Transverse colon (tissue), 4 donors: Measurements from ENCODE around the gene GLRA3. TPM values are rescaled to one million over a fixed set of nuclear protein-coding genes. Genes with fewer than 3 reads are reported as not detected.

ENCODE experiments used
- DNase-seq: peaks from one replicate; pipeline ENCODE4 v3.0.0-alpha.2; 2019
- H3K27ac ChIP-seq, 4 donors: fragments of 200-600 bp; sonication (generic); 2 replicates each; pipeline ENCODE4 v1.5.1; 2016 to 2018; ENCODE audit warnings: inconsistent platforms in 4 of 4
- H3K27me3 ChIP-seq: fragments of 200-600 bp; sonication (generic); 2 replicates; pipeline ENCODE4 v1.5.1; 2017; ENCODE audit warnings: inconsistent platforms
- H3K36me3 ChIP-seq, 4 donors: fragments of 200-600 bp; sonication (generic); 2 replicates each; pipeline ENCODE4 v1.5.1; 2017 to 2019; ENCODE audit warnings: inconsistent platforms in 4 of 4
- H3K4me1 ChIP-seq, 4 donors: fragments of 200-600 bp; sonication (generic); 2 replicates each; pipeline ENCODE4 v1.5.1; 2017 to 2020; ENCODE audit warnings: inconsistent platforms in 4 of 4
- H3K4me3 ChIP-seq, 4 donors: fragments of 200-600 bp; sonication (generic); 1 replicate in 1 of 4; 2 replicates in 3 of 4; pipeline versions ENCODE4 v1.5.1 to v1.6.1; 2017 to 2019; ENCODE audit warnings: inconsistent platforms in 4 of 4
- H3K9me3 ChIP-seq, 2 donors: fragments of 200-600 bp; sonication (generic); 2 replicates each; pipeline ENCODE4 v1.5.1; 2017 to 2019; ENCODE audit warnings: inconsistent platforms in 2 of 2
- CTCF ChIP-seq, 5 experiments: fragments of 200-600 bp in 3 of 5; fragments of 450-650 bp in 2 of 5; sonication (generic) in 3 of 5; IDR thresholded peaks; 1 replicate in 2 of 5; 2 replicates in 3 of 5; pipeline ENCODE4 v1.5.1; 2016 to 2017; ENCODE audit warnings: antibody characterized with exemption in 5 of 5, inconsistent platforms in 3 of 5, mild to moderate bottlenecking in 2 of 5, moderate library complexity in 1 of 5
- EP300 ChIP-seq: sonication (generic); formaldehyde crosslinking; IDR thresholded peaks from one replicate; pipeline ENCODE4 v1.6.1; 2017; ENCODE audit warnings: antibody characterized with exemption, low read depth
- POLR2A ChIP-seq: fragments of 450-650 bp; IDR thresholded peaks from one replicate; pipeline ENCODE4 v1.6.1; 2016; ENCODE audit warnings: antibody characterized with exemption, mild to moderate bottlenecking, moderate library complexity
- POLR2AphosphoS5 ChIP-seq, 3 donors: sonication (generic); formaldehyde crosslinking; IDR thresholded peaks; one replicate each; pipeline ENCODE4 v1.6.1; 2016; ENCODE audit warnings: antibody characterized with exemption in 3 of 3
- WGBS, 2 donors: methylation state at CpG; one replicate each; pipeline ENCODE4 v1.1.5; 2018; ENCODE audit warnings: low coverage in 1 of 2; 5-methylcytosine and 5-hydroxymethylcytosine counted together
- in situ Hi-C, 4 donors: fragments of 200-750 bp; cut with MboI; loops; one replicate each; pipeline versions ENCODE4 v1.15.0 to v1.15.1; 2017; ENCODE audit warnings: low sequenced_read_pairs in 3 of 4, low pct_ligation_motif_present in 1 of 4, low pct_unique_long_range_greater_than_20kb in 1 of 4
- intact Hi-C: fragments of 100-400 bp; cut with DNase I; formaldehyde crosslinking; loops from one replicate; pipeline ENCODE4 v1.15.1; 2023; ENCODE audit warnings: low total_unique reads
- total RNA-seq, 4 donors: library from RNA; depleted of rRNA; stranded (reverse); fragments of >200 nt; gene quantifications; one replicate each; pipeline ENCODE4 v1.1.0, GENCODE V29; 2016

GLRA3 gene
- total RNA-seq, 4 donors from 2014 or later, result not detected

- 13 to 26% methylated on average over 2 of the region's 2 CpGs for WGBS, 2 donors
- Histone ChIP-seq H3K9me3 (no peaks in the 10 kb centered on the region), H3K4me3 (no peak overlapping the region), H3K27me3 (no peaks in the 10 kb centered on the region), H3K4me1 (no peaks in the 10 kb centered on the region), H3K27ac (no peak overlapping the region), H3K36me3 (no peaks in the 10 kb centered on the region)
- intact Hi-C loops (no loop called here), in situ Hi-C loops (no loop called here)
- no peak for TF ChIP-seq POLR2A
- TF ChIP-seq POLR2AphosphoS5 (IDR thresholded peaks at IDR 0.05), result no peak
- no peak for TF ChIP-seq CTCF (IDR thresholded peaks at IDR 0.05)
- TF ChIP-seq EP300, result no peak
- no peak for DNase-seq
These were observed 41.3 kb upstream of the GLRA3 start for GRCh38 chr4:174870311-174870710.

- TF ChIP-seq POLR2AphosphoS5 (IDR thresholded peaks at IDR 0.05) (no peak), EP300 (no peak), CTCF (IDR thresholded peaks at IDR 0.05) (no peak), POLR2A (no peak)
- Histone ChIP-seq H3K27ac (no peak overlapping the region), H3K27me3 (no peaks in the 10 kb centered on the region), H3K4me1 (no peaks in the 10 kb centered on the region), H3K4me3 (no peak overlapping the region), H3K9me3 (no peaks in the 10 kb centered on the region), H3K36me3 (no peaks in the 10 kb centered on the region)
- WGBS, 2 donors, result 82% methylated on average over 3 of the region's 3 CpGs; no CpG with 5 or more reads in 1 of the 2 donors
- in situ Hi-C loops (no loop called here), intact Hi-C loops (no loop called here)
- no peak for DNase-seq
These were observed 40.3 kb upstream of the GLRA3 start for GRCh38 chr4:174869339-174869738.

- TF ChIP-seq CTCF (IDR thresholded peaks at IDR 0.05), result no peak
- no peak for TF ChIP-seq EP300
- TF ChIP-seq POLR2AphosphoS5 (IDR thresholded peaks at IDR 0.05), result no peak
- Histone ChIP-seq H3K9me3 (no peaks in the 10 kb centered on the region), H3K27ac (no peak overlapping the region), H3K36me3 (no peaks in the 10 kb centered on the region), H3K4me3 (no peak overlapping the region), H3K4me1 (no peaks in the 10 kb centered on the region), H3K27me3 (no peaks in the 10 kb centered on the region)
- WGBS, 2 donors, result 72 to 84% methylated on average over 3 of the region's 3 CpGs
- intact Hi-C loops, result no loop called here
- in situ Hi-C loops, result no loop called here
- no peak for DNase-seq
These were observed 38.9 kb upstream of the GLRA3 start for GRCh38 chr4:174867903-174868302.

- intact Hi-C loops (no loop called here), in situ Hi-C loops (no loop called here)
- Histone ChIP-seq H3K27ac (no peak overlapping the region), H3K4me1 (no peaks in the 10 kb centered on the region), H3K9me3 (no peaks in the 10 kb centered on the region), H3K4me3 (no peak overlapping the region), H3K27me3 (no peaks in the 10 kb centered on the region), H3K36me3 (no peaks in the 10 kb centered on the region)
- DNase-seq, result no peak
- WGBS, 2 donors, result 53 to 67% methylated on average over 1 of the region's 1 CpG
- no peak for TF ChIP-seq POLR2AphosphoS5 (IDR thresholded peaks at IDR 0.05)
- no peak for TF ChIP-seq CTCF (IDR thresholded peaks at IDR 0.05)
- no peak for TF ChIP-seq POLR2A
- no peak for TF ChIP-seq EP300
These were observed 36.5 kb upstream of the GLRA3 start for GRCh38 chr4:174865418-174865985.
